DND-41 (cell line): Measurements from ENCODE around the gene FKBP2.

Source experiments
- CTCF ChIP-seq: IDR thresholded peaks from 2 replicates; pipeline ENCODE4 v1.5.1; 2012; ENCODE audit warnings: borderline replicate concordance, low read length, moderate library complexity, mild to moderate bottlenecking; ENCODE audit not compliant: poor library complexity, severe bottlenecking; ENCODE audit errors: extremely low read depth
- EZH2 ChIP-seq: IDR thresholded peaks from 3 replicates; pipeline ENCODE4 v1.6.1; 2012; ENCODE audit warnings: borderline replicate concordance, low read depth, mild to moderate bottlenecking, moderate library complexity, low read length, inconsistent platforms; ENCODE audit not compliant: severe bottlenecking

GRCh38 chr11:64262271-64263002, 21.5 kb downstream of the FKBP2 start:
- TF ChIP-seq CTCF (no peak), EZH2 (no peak)
